ENCODE measurements around the gene ACBD4.
A peak's percentile ranks its signal among the peaks of the same experiment; 100 is the strongest.

The ACBD4 gene

DNA sequence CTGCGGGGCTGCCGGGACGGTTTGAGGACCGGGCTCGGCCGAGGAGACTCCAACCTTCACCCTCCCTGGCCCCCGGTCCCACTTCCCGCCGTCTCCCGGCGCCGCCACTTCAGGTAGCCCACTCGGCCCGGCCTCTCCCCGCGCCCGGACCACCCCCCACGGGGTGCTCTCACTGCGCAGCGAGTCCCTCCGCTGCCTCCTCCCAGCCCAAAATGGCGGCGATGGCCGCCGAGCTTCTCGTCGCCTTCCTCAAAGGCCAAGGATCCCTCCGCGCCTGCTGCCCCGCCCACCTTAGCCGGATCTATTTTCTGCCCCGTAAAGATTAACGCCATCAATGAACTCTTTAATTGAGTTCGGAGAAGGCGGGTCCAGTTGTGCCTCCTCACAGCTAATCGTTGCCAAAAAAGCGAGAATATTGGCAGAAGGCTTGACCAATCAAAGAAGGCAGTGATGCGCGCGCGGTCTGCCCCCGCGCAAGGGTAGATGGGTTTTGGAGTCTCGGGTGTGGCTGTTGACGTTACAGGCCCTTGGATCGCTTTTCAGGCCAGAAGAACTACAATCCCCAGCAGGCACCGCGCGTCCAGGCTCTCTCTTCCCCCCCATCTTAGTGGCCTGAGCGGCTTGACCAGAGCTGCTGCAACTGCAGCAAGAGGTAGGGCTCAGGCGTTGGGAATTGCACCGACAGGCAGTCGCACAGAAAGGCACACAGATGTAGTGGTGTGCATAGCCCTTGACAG lies 26.0 kb downstream of the ACBD4 start, which contains the start of gene HEXIM2:
Gene HEXIM2 (plus strand): TSS at position 588 of the 737 bp plus-strand sequence. CDS start 919 bp downstream, outside the sequence.
- DNase-seq: peak; percentile 100

- no peak for DNase-seq
Observed at GRCh38 chr17:45162025-45162687, 26.7 kb downstream of the ACBD4 start.

GRCh38 chr17:45164734-45165269 lies 29.3 kb downstream of the ACBD4 start:
- no peak for DNase-seq

GRCh38 chr17:45168991-45169752 lies 33.7 kb downstream of the ACBD4 start:
- DNase-seq: no peak

DNA sequence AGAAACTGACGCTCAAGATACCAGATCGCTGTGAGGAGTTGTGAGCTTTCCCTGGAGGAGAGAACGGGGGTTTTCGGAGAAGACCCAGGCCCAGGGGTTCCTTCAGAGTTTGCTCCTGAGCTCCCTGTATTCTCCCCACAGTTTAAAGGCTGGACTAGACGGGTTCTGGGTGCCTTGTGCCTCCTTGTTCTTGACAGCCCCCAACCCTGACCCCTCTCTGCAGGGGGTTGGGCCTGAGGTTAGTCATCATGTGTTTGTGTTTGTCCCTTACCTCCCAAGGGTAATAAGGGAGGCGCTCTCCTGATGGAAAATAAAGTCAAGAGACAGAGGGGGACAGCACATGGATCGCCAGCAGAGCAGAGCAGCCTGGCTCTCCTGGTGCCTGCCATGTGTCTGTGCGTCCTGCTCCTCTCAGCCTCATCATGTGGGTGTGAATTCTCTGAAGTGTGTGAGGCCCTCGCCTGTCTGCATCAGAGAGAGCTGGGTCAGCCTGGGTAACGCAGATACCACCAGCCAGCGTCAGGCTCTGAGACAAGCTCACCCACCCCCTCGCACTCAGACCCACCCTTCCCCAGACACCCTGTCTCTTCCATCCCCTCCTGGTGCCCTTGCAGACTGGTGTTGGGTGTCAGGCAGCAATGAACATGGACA lies 34.9 kb downstream of the ACBD4 start:
- DNase-seq: no peak

- no peak for DNase-seq
Observed at GRCh38 chr17:45170931-45171337, 35.4 kb downstream of the ACBD4 start.

- no peak for DNase-seq
Observed at GRCh38 chr17:45171338-45172231, 36.1 kb downstream of the ACBD4 start.

GRCh38 chr17:45172232-45172540 lies 36.7 kb downstream of the ACBD4 start:
- no peak for DNase-seq

DNA sequence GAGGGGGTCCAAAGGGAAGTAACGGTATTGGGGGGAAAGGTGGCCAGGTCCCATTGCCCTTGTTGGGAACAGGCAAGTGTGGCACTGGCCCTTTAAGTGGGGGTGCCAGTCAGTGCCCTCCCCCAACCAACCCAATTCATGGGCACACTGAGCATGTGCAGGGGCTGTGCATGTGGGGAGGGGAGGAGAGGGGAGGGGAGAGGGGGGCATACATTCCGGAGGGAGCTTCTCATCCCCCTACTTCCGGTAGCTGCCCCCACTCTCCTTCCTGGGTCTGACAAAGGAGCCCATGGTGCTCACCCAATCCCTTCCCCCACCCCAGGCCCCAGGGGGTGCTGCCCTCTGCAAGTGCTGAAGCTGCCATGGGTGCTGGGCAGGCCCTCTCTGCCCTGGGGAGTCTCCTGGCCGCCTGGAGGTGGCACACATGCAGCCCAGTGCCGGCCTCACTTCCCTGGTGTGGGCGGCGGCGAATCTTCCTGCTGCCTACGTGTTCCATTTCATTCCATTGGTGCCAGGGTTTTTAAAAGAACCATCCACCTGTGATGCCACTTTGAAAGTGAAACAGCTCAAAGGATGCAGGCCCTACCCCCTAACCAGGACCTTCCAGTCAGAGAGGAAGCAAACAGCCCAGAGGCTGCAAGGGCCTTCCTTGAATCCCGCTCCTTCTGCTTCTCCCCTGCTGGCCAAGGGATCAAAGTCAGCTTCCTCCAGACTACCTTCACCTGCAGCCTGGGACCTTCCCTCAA lies 37.2 kb downstream of the ACBD4 start:
- DNase-seq: peak; percentile 61

DNA sequence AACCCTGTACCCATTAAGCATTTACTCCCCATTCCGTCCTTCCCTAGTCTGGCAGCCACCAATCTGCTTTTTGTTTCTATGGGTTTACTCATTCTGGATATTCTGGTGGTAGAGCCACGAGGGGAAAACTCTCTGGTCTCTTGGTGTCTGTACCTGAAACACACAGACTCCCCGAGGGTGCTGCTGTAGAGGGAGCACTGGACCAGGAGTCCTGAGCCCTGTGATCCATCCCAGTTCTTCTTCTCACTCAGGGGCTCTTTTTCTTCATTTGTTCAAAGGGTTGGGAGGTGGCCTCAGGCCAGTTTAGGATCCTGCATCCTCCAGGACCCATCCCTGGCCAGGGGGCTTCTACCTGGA lies 40.2 kb downstream of the ACBD4 start:
- no peak for DNase-seq

DNA sequence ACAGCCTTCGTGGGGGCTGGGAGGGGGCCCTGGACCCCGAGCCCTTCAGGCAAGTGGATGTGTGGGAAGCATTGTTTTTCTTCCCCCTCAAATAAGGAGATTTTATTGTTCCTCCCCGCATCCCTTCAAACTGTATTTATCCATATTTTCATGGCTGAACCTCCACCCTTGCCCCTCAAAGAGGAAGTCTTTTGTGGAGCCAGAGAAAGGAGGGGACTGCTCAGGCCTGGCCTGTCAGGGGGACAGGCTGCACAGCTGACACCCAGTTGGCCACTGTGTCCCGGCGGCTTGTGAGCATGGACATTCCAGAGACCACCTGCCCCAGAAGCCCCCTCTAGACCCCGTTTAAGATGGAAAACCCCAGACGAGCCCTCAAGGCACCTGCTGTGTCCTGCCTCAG lies 42.1 kb downstream of the ACBD4 start:
- DNase-seq: no peak

DNA sequence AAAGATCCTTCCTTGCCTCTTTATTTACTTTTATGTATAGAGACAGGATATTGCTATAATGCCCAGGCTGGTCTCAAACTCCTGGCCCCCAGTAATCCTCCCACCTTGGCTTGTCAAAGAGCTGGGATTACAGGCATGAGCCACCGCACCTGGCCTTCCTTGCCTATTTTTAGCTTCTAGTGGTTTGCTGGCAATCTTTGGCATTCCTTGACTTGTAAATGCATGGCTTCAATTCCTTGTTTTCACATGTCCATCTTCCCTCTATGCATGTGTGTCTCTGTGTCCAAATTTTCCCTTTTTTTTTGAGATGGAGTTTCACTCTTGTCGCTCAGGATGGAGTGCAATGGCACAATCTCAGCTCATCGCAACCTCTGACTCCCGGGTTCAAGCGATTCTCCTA lies 48.7 kb downstream of the ACBD4 start:
- no peak for DNase-seq

- DNase-seq: no peak
Observed at GRCh38 chr17:45186801-45187354, 51.4 kb downstream of the ACBD4 start.

DNA sequence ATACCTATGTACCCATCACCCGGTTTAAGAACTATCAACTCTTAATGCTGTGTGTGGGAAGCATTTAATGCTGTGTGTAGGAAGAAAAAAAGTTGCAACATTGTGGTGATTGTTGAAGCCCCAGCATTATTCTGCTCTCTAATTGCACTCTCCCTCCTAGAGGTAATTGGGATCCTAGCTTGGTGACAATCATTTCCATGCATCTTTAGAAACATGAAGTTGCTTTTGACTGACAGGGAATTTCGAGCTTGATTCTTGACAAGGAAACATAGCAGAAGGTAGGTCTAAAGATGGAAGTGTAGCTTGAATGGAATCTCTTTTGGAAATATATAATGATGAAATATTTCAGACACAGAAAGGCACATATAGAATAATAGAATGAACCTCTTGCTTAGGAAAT lies 53.5 kb downstream of the ACBD4 start:
- no peak for DNase-seq

DNA sequence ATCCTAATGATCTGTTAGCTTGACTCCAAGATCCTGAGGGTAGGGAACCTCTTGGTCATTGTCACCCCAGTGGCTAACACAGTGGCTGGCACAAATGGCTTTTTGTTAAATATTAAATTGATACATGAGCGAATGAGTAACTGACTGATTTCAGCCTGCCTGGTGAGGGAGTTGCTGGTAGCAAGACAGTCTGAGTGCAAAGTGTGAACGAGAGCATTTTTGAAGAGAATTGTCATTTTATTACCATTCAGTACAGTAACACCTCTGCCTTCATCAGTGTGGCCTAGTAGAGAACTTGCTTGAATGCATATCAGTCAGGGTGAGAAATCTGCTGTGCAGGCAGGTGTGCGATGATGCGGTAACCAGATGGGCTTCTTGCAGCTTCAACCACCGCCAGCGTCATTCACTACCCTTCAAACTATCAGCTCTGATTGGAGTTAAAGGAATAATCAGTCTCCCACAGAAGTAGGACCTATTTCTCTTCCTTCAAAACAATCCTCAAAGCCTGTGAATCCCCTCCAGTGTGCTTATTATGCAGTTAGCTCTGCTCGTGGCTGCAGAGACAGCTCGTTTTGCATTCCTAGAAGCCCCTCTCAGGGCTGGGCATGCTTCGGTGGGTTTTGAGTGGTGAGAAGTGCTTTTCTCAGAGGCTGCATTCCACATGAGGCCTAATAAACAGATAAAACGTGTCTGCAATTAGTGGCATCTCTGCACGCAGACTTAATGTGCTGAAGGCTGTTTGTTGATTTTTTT lies 55.2 kb downstream of the ACBD4 start:
- DNase-seq: no peak
